ENCODE measurements around the gene UNC45A.

- no peak for TF ChIP-seq CTCF (conservative IDR thresholded peaks at IDR 0.05; ENCODE audit: low read length)
- no peak for TF ChIP-seq EZH2phosphoT487 (IDR thresholded peaks at IDR 0.05; ENCODE audit: borderline replicate concordance, low read depth, low read length)
Observed at GRCh38 chr15:90988296-90988695, 53.2 kb downstream of the UNC45A start.
